Measurements from ENCODE around the gene CTDP1. TPM values are rescaled to one million over a fixed set of nuclear protein-coding genes. Genes with fewer than 3 reads are reported as not detected.

CTDP1 gene
- total RNA-seq, 1 experiment from 2014 or later = 24.9 TPM

DNA sequence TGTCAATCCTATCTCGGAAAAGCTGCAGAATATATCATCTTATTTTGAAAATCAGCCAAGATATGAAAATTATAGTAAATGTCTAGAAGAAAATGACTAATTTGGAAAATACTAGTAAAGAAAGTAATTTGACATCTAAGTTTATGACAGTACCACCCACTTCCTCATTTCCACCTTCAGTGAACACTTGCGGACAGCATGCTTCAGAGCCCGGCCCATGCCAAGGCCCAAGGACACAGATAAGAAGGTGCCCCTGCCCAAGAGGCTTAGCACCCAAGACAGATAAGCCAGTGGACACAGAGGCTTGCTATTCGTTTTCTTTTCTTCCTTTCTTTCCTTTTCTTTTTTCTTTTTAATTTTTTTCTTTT, 113.4 kb downstream of the CTDP1 start:
- DNase-seq (ENCODE audit: low read depth, low spot score) (no peak), ATAC-seq (no peak)
- H3K79me2 ChIP-seq (ENCODE audit: insufficient read depth, low read length) = no peaks in the 10 kb centered on the region
- H3K9me3 ChIP-seq (ENCODE audit: control insufficient read depth in 1 of 2, insufficient read depth in 1 of 2, low read depth in 1 of 2, low read length in 2 of 2) = no peaks in the 10 kb centered on the region
- ChIA-PET CTCF (no interaction called here), POLR2A (no interaction called here), RAD21 (ENCODE audit: low non-redundant PET in 1 of 2, low total read pairs in 2 of 2, uncharacterized antibody in 2 of 2, unreplicated experiment in 2 of 2) (no interaction called here)
- TF ChIP-seq YY1 (IDR thresholded peaks at IDR 0.05; ENCODE audit: extremely low read depth, insufficient replicate concordance, low read depth, low read length) (no peak), POLR2AphosphoS5 (IDR thresholded peaks at IDR 0.05; ENCODE audit: low read depth, low read length) (no peak), EZH2 (IDR thresholded peaks at IDR 0.05) (no peak), EGR1 (IDR thresholded peaks at IDR 0.05; ENCODE audit: low read depth) (no peak), ZFX (IDR thresholded peaks at IDR 0.05) (no peak), FOSL1 (IDR thresholded peaks at IDR 0.05; ENCODE audit: low read depth) (no peak), SP1 (IDR thresholded peaks at IDR 0.05; ENCODE audit: low read depth) (no peak), POLR2A (IDR thresholded peaks at IDR 0.05; ENCODE audit: borderline replicate concordance, extremely low read depth, insufficient read depth, insufficient read length) (no peak), CBX3 (IDR thresholded peaks at IDR 0.05; ENCODE audit: low read depth) (no peak), CEBPB (IDR thresholded peaks at IDR 0.05; ENCODE audit: low read depth) (no peak), SIN3A (IDR thresholded peaks at IDR 0.05; ENCODE audit: low read depth) (no peak), JUND (IDR thresholded peaks at IDR 0.05) (no peak), SRF (IDR thresholded peaks at IDR 0.05; ENCODE audit: low read depth) (no peak), RAD21 (IDR thresholded peaks at IDR 0.05; ENCODE audit: low read depth) (no peak)
- TF ChIP-seq, protein P1, sequence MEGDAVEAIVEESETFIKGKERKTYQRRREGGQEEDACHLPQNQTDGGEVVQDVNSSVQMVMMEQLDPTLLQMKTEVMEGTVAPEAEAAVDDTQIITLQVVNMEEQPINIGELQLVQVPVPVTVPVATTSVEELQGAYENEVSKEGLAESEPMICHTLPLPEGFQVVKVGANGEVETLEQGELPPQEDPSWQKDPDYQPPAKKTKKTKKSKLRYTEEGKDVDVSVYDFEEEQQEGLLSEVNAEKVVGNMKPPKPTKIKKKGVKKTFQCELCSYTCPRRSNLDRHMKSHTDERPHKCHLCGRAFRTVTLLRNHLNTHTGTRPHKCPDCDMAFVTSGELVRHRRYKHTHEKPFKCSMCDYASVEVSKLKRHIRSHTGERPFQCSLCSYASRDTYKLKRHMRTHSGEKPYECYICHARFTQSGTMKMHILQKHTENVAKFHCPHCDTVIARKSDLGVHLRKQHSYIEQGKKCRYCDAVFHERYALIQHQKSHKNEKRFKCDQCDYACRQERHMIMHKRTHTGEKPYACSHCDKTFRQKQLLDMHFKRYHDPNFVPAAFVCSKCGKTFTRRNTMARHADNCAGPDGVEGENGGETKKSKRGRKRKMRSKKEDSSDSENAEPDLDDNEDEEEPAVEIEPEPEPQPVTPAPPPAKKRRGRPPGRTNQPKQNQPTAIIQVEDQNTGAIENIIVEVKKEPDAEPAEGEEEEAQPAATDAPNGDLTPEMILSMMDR (IDR thresholded peaks at IDR 0.05 in 2 of 3, conservative IDR thresholded peaks at IDR 0.05 in 1 of 3; ENCODE audit: borderline replicate concordance in 1 of 3, insufficient read depth in 1 of 3, low read depth in 2 of 3, low read length in 2 of 3) = no peak
- TF ChIP-seq, protein P2, sequence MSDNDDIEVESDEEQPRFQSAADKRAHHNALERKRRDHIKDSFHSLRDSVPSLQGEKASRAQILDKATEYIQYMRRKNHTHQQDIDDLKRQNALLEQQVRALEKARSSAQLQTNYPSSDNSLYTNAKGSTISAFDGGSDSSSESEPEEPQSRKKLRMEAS (IDR thresholded peaks at IDR 0.05) = no peak
- TF ChIP-seq, protein P3, sequence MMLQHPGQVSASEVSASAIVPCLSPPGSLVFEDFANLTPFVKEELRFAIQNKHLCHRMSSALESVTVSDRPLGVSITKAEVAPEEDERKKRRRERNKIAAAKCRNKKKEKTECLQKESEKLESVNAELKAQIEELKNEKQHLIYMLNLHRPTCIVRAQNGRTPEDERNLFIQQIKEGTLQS (IDR thresholded peaks at IDR 0.05) = no peak
- TF ChIP-seq, protein P4, sequence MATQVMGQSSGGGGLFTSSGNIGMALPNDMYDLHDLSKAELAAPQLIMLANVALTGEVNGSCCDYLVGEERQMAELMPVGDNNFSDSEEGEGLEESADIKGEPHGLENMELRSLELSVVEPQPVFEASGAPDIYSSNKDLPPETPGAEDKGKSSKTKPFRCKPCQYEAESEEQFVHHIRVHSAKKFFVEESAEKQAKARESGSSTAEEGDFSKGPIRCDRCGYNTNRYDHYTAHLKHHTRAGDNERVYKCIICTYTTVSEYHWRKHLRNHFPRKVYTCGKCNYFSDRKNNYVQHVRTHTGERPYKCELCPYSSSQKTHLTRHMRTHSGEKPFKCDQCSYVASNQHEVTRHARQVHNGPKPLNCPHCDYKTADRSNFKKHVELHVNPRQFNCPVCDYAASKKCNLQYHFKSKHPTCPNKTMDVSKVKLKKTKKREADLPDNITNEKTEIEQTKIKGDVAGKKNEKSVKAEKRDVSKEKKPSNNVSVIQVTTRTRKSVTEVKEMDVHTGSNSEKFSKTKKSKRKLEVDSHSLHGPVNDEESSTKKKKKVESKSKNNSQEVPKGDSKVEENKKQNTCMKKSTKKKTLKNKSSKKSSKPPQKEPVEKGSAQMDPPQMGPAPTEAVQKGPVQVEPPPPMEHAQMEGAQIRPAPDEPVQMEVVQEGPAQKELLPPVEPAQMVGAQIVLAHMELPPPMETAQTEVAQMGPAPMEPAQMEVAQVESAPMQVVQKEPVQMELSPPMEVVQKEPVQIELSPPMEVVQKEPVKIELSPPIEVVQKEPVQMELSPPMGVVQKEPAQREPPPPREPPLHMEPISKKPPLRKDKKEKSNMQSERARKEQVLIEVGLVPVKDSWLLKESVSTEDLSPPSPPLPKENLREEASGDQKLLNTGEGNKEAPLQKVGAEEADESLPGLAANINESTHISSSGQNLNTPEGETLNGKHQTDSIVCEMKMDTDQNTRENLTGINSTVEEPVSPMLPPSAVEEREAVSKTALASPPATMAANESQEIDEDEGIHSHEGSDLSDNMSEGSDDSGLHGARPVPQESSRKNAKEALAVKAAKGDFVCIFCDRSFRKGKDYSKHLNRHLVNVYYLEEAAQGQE (IDR thresholded peaks at IDR 0.05; ENCODE audit: low read depth) = no peak
- no peaks in the 10 kb centered on the region for H4K20me1 ChIP-seq (ENCODE audit: insufficient read depth)
- no peaks in the 10 kb centered on the region for H3K27me3 ChIP-seq (ENCODE audit: insufficient read depth, low read length)
- no peak overlapping the region for H3K9ac ChIP-seq (ENCODE audit: low read length)
- no peak overlapping the region for H3K4me2 ChIP-seq (ENCODE audit: low read length)
- BruUV-seq (replicated peaks) = no TSS peak
- no peak overlapping the region for H2AFZ ChIP-seq (ENCODE audit: low read depth, low read length, poor library complexity, severe bottlenecking)
- H3K27ac ChIP-seq (ENCODE audit: low read depth, low read length) = no peak overlapping the region
- no peaks in the 10 kb centered on the region for H3K36me3 ChIP-seq (ENCODE audit: control insufficient read depth in 1 of 2, insufficient read depth in 2 of 2, low read length in 2 of 2)
- no peak overlapping the region for H3K4me3 ChIP-seq (replicated peaks in 1 of 2; ENCODE audit: low read depth in 1 of 2, low read length in 2 of 2)
- no peaks in the 10 kb centered on the region for H3K4me1 ChIP-seq (ENCODE audit: control insufficient read depth in 1 of 2, insufficient read depth in 2 of 2, low read length in 2 of 2)
- no peaks in the 10 kb centered on the region for H3K9me2 ChIP-seq (ENCODE audit: insufficient read depth)
- intact Hi-C loops (cut with micrococcal nuclease) = no loop called here
